Body of pancreas (tissue), 4 donors: Measurements from ENCODE around the gene IFI30.

Source experiments
- POLR2A ChIP-seq, 3 donors: fragments of 450-650 bp; IDR thresholded peaks; one replicate each; pipeline ENCODE4 v1.6.1; 2016; ENCODE audit warnings: antibody characterized with exemption in 3 of 3, mild to moderate bottlenecking in 2 of 3
- TF ChIP-seq, protein P1 (sequence below), 7 experiments: fragments of 450-650 bp in 4 of 7; fragments of 200-600 bp in 3 of 7; sonication (generic) in 3 of 7; IDR thresholded peaks; one replicate each; pipeline ENCODE4 v1.5.1; 2016 to 2019; ENCODE audit warnings: antibody characterized with exemption in 7 of 7

DNA sequence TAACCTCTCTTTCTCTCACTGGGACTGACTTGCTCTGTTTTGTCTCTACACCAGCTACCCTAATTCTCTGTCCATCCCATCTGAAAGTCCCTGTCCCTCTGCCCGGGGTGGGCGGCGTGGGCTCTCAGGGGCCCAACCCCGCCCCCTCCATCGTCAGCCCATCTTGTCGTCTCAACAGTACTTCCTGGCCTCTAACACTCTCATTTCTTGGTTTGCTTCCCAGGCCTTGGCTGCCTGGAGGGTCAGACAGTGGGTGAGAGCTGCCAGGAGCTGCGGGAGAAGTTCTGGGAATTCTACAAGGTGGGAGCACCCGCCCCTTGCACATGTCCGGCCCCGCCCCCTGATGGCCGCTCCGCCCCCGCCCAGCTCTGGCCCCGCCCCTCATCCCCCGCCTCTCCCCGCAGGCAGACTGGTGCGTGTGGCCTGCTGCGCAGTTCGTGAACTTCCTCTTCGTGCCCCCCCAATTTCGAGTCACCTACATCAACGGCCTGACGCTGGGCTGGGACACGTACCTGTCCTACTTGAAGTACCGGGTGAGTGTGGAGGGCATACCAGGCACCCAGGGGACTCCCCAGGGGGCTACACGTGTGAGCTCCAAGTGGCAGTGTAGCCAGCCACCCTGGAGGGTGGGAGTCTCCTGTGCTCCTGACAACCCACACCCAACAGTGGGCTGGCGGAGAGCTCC, 21.1 kb downstream of the IFI30 start:
- TF ChIP-seq, protein P1, sequence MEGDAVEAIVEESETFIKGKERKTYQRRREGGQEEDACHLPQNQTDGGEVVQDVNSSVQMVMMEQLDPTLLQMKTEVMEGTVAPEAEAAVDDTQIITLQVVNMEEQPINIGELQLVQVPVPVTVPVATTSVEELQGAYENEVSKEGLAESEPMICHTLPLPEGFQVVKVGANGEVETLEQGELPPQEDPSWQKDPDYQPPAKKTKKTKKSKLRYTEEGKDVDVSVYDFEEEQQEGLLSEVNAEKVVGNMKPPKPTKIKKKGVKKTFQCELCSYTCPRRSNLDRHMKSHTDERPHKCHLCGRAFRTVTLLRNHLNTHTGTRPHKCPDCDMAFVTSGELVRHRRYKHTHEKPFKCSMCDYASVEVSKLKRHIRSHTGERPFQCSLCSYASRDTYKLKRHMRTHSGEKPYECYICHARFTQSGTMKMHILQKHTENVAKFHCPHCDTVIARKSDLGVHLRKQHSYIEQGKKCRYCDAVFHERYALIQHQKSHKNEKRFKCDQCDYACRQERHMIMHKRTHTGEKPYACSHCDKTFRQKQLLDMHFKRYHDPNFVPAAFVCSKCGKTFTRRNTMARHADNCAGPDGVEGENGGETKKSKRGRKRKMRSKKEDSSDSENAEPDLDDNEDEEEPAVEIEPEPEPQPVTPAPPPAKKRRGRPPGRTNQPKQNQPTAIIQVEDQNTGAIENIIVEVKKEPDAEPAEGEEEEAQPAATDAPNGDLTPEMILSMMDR (IDR thresholded peaks at IDR 0.05) = no peak
- TF ChIP-seq POLR2A (IDR thresholded peaks at IDR 0.05) = no peak
